ENCODE data around the gene DYNC2I2.
"Not testable (repeated sequence)": the region's sequence is repeated elsewhere in the genome, so short reads cannot be mapped to it uniquely, and the experiment has no call there.

Gene DYNC2I2

GRCh38 chr9:128656416-128657343 is at the start of gene DYNC2I2:
Gene DYNC2I2, minus strand, starts transcription at chr9:128656847. Its CDS starts 121 bp downstream, at chr9:128656726.
- H3K36me3 Mint-ChIP-seq = no peaks in the 10 kb centered on the region

GRCh38 chr9:128706045-128706444 is 49.4 kb upstream of the DYNC2I2 start:
- Mint-ChIP-seq H3K4me3 (no peak overlapping the region), H3K36me3 (no peaks in the 10 kb centered on the region), H3K4me1 (ENCODE audit: low read depth) (peaks cover 11% of the 10 kb centered on the region), H3K9me3 (ENCODE audit: low read depth) (no peaks in the 10 kb centered on the region), H3K27me3 (no peaks in the 10 kb centered on the region), H3K27ac (no peak overlapping the region)

More at GRCh38 chr9:128656416-128657343, at the start of gene DYNC2I2:
- no peaks in the 10 kb centered on the region for H3K9me3 Mint-ChIP-seq (ENCODE audit: low read depth)
- H3K27ac Mint-ChIP-seq = peak within 1 kb of the TSS; percentile 100
- peak within 1 kb of the TSS; percentile 90 for H3K4me3 Mint-ChIP-seq
- no peaks in the 10 kb centered on the region for H3K27me3 Mint-ChIP-seq
- peaks cover 4% of the 10 kb centered on the region for H3K4me1 Mint-ChIP-seq (ENCODE audit: low read depth)

GRCh38 chr9:128705051-128705965 is 48.7 kb upstream of the DYNC2I2 start:
- H3K4me1 Mint-ChIP-seq (ENCODE audit: low read depth) = peaks cover 11% of the 10 kb centered on the region
- no peaks in the 10 kb centered on the region for H3K27me3 Mint-ChIP-seq
- no peaks in the 10 kb centered on the region for H3K36me3 Mint-ChIP-seq
- no peak overlapping the region for H3K27ac Mint-ChIP-seq
- no peaks in the 10 kb centered on the region for H3K9me3 Mint-ChIP-seq (ENCODE audit: low read depth)
- H3K4me3 Mint-ChIP-seq = no peak overlapping the region

- Mint-ChIP-seq H3K4me1 (ENCODE audit: low read depth) (peaks cover 11% of the 10 kb centered on the region), H3K9me3 (ENCODE audit: low read depth) (no peaks in the 10 kb centered on the region), H3K36me3 (no peaks in the 10 kb centered on the region), H3K4me3 (peak overlapping the region; percentile 83), H3K27ac (no peak overlapping the region), H3K27me3 (no peaks in the 10 kb centered on the region)
These were observed 47.7 kb upstream of the DYNC2I2 start for GRCh38 chr9:128704356-128704670.

GRCh38 chr9:128703616-128704355 is 47.1 kb upstream of the DYNC2I2 start:
- Mint-ChIP-seq H3K4me1 (ENCODE audit: low read depth) (peaks cover 11% of the 10 kb centered on the region), H3K27me3 (no peaks in the 10 kb centered on the region), H3K27ac (peak overlapping the region; percentile 64), H3K9me3 (ENCODE audit: low read depth) (no peaks in the 10 kb centered on the region), H3K4me3 (peak overlapping the region; percentile 83), H3K36me3 (no peaks in the 10 kb centered on the region)

- Mint-ChIP-seq H3K27ac (peak overlapping the region; percentile 64), H3K36me3 (no peaks in the 10 kb centered on the region), H3K4me3 (peak overlapping the region; percentile 83), H3K4me1 (ENCODE audit: low read depth) (peaks cover 11% of the 10 kb centered on the region), H3K27me3 (no peaks in the 10 kb centered on the region), H3K9me3 (ENCODE audit: low read depth) (no peaks in the 10 kb centered on the region)
These were observed 46.4 kb upstream of the DYNC2I2 start for GRCh38 chr9:128702949-128703615.

- H3K27me3 Mint-ChIP-seq = no peaks in the 10 kb centered on the region
- H3K27ac Mint-ChIP-seq = peak within 1 kb of the TSS; percentile 79
- H3K36me3 Mint-ChIP-seq = no peaks in the 10 kb centered on the region
- no peaks in the 10 kb centered on the region for H3K9me3 Mint-ChIP-seq (ENCODE audit: low read depth)
- H3K4me3 Mint-ChIP-seq = peak within 1 kb of the TSS; percentile 92
- H3K4me1 Mint-ChIP-seq (ENCODE audit: low read depth) = peaks cover 11% of the 10 kb centered on the region
These were observed 45.9 kb upstream of the DYNC2I2 start, which contains the start of gene PKN3 for GRCh38 chr9:128702445-128702948. Gene PKN3, plus strand, starts transcription at chr9:128702503. Its CDS starts 413 bp downstream, at chr9:128702916.

- Mint-ChIP-seq H3K27ac (no peak overlapping the region), H3K9me3 (ENCODE audit: low read depth) (no peaks in the 10 kb centered on the region), H3K36me3 (no peaks in the 10 kb centered on the region), H3K4me3 (peak overlapping the region; percentile 57), H3K27me3 (no peaks in the 10 kb centered on the region), H3K4me1 (ENCODE audit: low read depth) (peaks cover 11% of the 10 kb centered on the region)
These were observed 44.7 kb upstream of the DYNC2I2 start for GRCh38 chr9:128701227-128701854.

- H3K9me3 Mint-ChIP-seq (ENCODE audit: low read depth); H3K36me3 Mint-ChIP-seq; H3K4me3 Mint-ChIP-seq; H3K27me3 Mint-ChIP-seq; H3K27ac Mint-ChIP-seq: not testable (repeated sequence)
- H3K4me1 Mint-ChIP-seq (ENCODE audit: low read depth) = peaks cover 13% of the 10 kb centered on the region
These were observed 42.6 kb upstream of the DYNC2I2 start for GRCh38 chr9:128699096-128699795.

- H3K4me1 Mint-ChIP-seq (ENCODE audit: low read depth) = peaks cover 20% of the 10 kb centered on the region
- H3K4me3 Mint-ChIP-seq = no peak overlapping the region
- no peaks in the 10 kb centered on the region for H3K9me3 Mint-ChIP-seq (ENCODE audit: low read depth)
- H3K27me3 Mint-ChIP-seq = no peaks in the 10 kb centered on the region
- H3K27ac Mint-ChIP-seq = peak overlapping the region; percentile 22
- H3K36me3 Mint-ChIP-seq = peaks cover 2% of the 10 kb centered on the region
These were observed 40.5 kb upstream of the DYNC2I2 start for GRCh38 chr9:128696923-128697707.

GRCh38 chr9:128694344-128694743 is 37.7 kb upstream of the DYNC2I2 start:
- Mint-ChIP-seq H3K27me3 (no peaks in the 10 kb centered on the region), H3K4me1 (ENCODE audit: low read depth) (peaks cover 26% of the 10 kb centered on the region), H3K4me3 (no peak overlapping the region), H3K9me3 (ENCODE audit: low read depth) (no peaks in the 10 kb centered on the region), H3K36me3 (peaks cover 15% of the 10 kb centered on the region), H3K27ac (peak overlapping the region; percentile 18)

- H3K27ac Mint-ChIP-seq = peak overlapping the region; percentile 18
- peaks cover 15% of the 10 kb centered on the region for H3K36me3 Mint-ChIP-seq
- peaks cover 26% of the 10 kb centered on the region for H3K4me1 Mint-ChIP-seq (ENCODE audit: low read depth)
These were observed 37.1 kb upstream of the DYNC2I2 start for GRCh38 chr9:128693738-128694137.

More at GRCh38 chr9:128693738-128694137, 37.1 kb upstream of the DYNC2I2 start:
- H3K9me3 Mint-ChIP-seq (ENCODE audit: low read depth); H3K27me3 Mint-ChIP-seq: not testable (repeated sequence)
- peak overlapping the region; percentile 17 for H3K4me3 Mint-ChIP-seq
